Upper lobe of left lung (tissue), 4 donors: Measurements from ENCODE around the gene WDR53.

Source experiments
- CTCF ChIP-seq, 6 experiments: fragments of 450-650 bp in 4 of 6; fragments of 200-600 bp in 2 of 6; sonication (generic) in 2 of 6; IDR thresholded peaks; one replicate each; pipeline ENCODE4 v1.5.1; 2016 to 2019; ENCODE audit warnings: antibody characterized with exemption in 6 of 6
- EP300 ChIP-seq, 4 donors: sonication (generic); formaldehyde crosslinking; IDR thresholded peaks; one replicate each; pipeline ENCODE4 v1.5.1; 2017; ENCODE audit warnings: antibody characterized with exemption in 4 of 4, control low read depth in 2 of 4
- POLR2A ChIP-seq, 4 donors: fragments of 450-650 bp; IDR thresholded peaks; one replicate each; pipeline ENCODE4 v1.5.1; 2016 to 2017; ENCODE audit warnings: antibody characterized with exemption in 4 of 4, mild to moderate bottlenecking in 2 of 4

GRCh38 chr3:196553551-196553950, 14.8 kb downstream of the WDR53 start:
- TF ChIP-seq CTCF (IDR thresholded peaks at IDR 0.05) (no peak), POLR2A (IDR thresholded peaks at IDR 0.05) (no peak), EP300 (IDR thresholded peaks at IDR 0.05) (no peak)
